Liver (tissue), 3 donors: ENCODE results near the gene PAXIP1.

ENCODE experiments used
- ATF3 ChIP-seq: IDR thresholded peaks from 2 replicates; pipeline ENCODE4 v1.6.1; 2016; ENCODE audit warnings: antibody characterized with exemption
- CTCF ChIP-seq: fragments of 150-350 bp; IDR thresholded peaks from 2 replicates; pipeline ENCODE4 v1.5.1; 2017; ENCODE audit warnings: improper control_type of control experiment, low read depth, low read length; ENCODE audit not compliant: missing input control
- EGR1 ChIP-seq, 2 donors: IDR thresholded peaks; 2 replicates each; pipeline ENCODE4 v1.6.1; 2016 to 2018; ENCODE audit warnings: antibody characterized with exemption in 2 of 2, low read depth in 2 of 2
- GABPA ChIP-seq, 2 donors: IDR thresholded peaks in 1 of 2; conservative IDR thresholded peaks in 1 of 2; 2 replicates each; pipeline ENCODE4 v1.6.1; 2016; ENCODE audit warnings: antibody characterized with exemption in 2 of 2, mild to moderate bottlenecking in 1 of 2, moderate library complexity in 1 of 2
- HNF4G ChIP-seq: IDR thresholded peaks from 2 replicates; pipeline ENCODE4 v1.6.1; 2016; ENCODE audit warnings: antibody characterized with exemption
- JUND ChIP-seq, 2 donors: IDR thresholded peaks; 2 replicates each; pipeline ENCODE4 v1.6.1; 2016; ENCODE audit warnings: antibody characterized with exemption in 2 of 2
- MAX ChIP-seq: IDR thresholded peaks from 2 replicates; pipeline ENCODE4 v1.6.1; 2016; ENCODE audit warnings: antibody characterized with exemption
- RAD21 ChIP-seq, 2 donors: IDR thresholded peaks; 2 replicates each; pipeline ENCODE4 v1.6.1; 2016; ENCODE audit warnings: antibody characterized with exemption in 2 of 2, mild to moderate bottlenecking in 2 of 2
- REST ChIP-seq: IDR thresholded peaks from 2 replicates; pipeline ENCODE4 v1.6.1; 2016; ENCODE audit warnings: antibody characterized with exemption, mild to moderate bottlenecking
- TAF1 ChIP-seq: conservative IDR thresholded peaks from 2 replicates; pipeline ENCODE4 v1.6.1; 2016; ENCODE audit warnings: antibody characterized with exemption, mild to moderate bottlenecking
- YY1 ChIP-seq: IDR thresholded peaks from 2 replicates; pipeline ENCODE4 v1.6.1; 2016; ENCODE audit warnings: antibody characterized with exemption, mild to moderate bottlenecking
- ZBTB33 ChIP-seq: IDR thresholded peaks from 2 replicates; pipeline ENCODE4 v1.6.1; 2016; ENCODE audit warnings: antibody characterized with exemption
- donor health status: healthy.
- donor health status: healthy.

- TF ChIP-seq CTCF (no peak), EGR1 (IDR thresholded peaks at IDR 0.05; ENCODE audit: low read depth in 2 of 2) (no peak), JUND (IDR thresholded peaks at IDR 0.05) (no peak), ATF3 (no peak), TAF1 (no peak), REST (no peak), MAX (no peak), RAD21 (IDR thresholded peaks at IDR 0.05) (no peak), ZBTB33 (no peak), HNF4G (no peak), GABPA (IDR thresholded peaks at IDR 0.05 in 1 of 2, conservative IDR thresholded peaks at IDR 0.05 in 1 of 2) (no peak), YY1 (no peak)
Observed at GRCh38 chr7:154911411-154911810, 91.5 kb downstream of the PAXIP1 start.
